ENCODE results near the gene SPATA19. TPM values are rescaled to one million over a fixed set of nuclear protein-coding genes. Genes with fewer than 3 reads are reported as not detected.

Gene SPATA19
- polyA plus RNA-seq, 2 of the 4 experiments (the other 2 are of a cell fraction): not detected

DNA sequence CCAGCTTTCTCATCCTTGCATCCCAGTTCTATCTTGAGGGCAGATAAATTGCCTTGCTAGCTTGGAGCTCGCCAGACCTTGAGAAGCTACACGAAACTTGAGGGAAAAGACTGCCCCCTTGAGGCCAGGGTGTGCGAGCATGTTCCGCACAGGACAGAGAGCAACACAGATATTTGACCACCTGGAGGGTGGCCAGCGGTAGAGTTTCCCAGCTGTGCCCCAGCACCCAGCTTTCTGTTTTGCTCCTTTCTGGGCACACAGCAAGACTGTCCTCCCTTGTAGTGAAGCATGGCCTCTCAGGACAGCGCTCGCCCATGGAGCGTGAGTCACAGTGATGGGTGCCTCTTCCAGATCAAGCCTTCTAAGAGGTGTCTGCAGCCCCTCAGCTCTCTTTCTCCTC is 23.5 kb downstream of the SPATA19 start:
- Histone ChIP-seq H3K9me3 (no peaks in the 10 kb centered on the region), H3K27ac (no peak overlapping the region), H3K4me3 (no peak overlapping the region), H3K4me1 (no peaks in the 10 kb centered on the region), H3K4me2 (no peak overlapping the region)
- no peak for FAIRE-seq
- POLR2A ChIA-PET: no interaction called here
- CTCF ChIA-PET: interaction anchor here (0.7 to 1.2 kb wide), 2 partner anchors 14 to 688 kb away, joined by 3 read pairs; no protein-coding TSS in a partner anchor
- 3% methylated on average over 8 of the region's 8 CpGs for WGBS (ENCODE audit: missing lambda C conversion rate)
- ATAC-seq: peak; percentile 64 to 88; a peak in 4 of 6 replicates
- TF ChIP-seq ZNF302 (CRISPR knock-in tag; IDR thresholded peaks at IDR 0.05) (no peak), CTCF (IDR thresholded peaks at IDR 0.05) (peak; percentile 30), RAD21 (conservative IDR thresholded peaks at IDR 0.05 in 1 of 2, IDR thresholded peaks at IDR 0.05 in 1 of 2) (peak; percentile 20 to 48; a peak in 2 of 5 replicates), CBX2 (IDR thresholded peaks at IDR 0.05; ENCODE audit: borderline replicate concordance, low read depth) (no peak), MYC (IDR thresholded peaks at IDR 0.05; ENCODE audit: borderline replicate concordance, low read length) (no peak)
- TF ChIP-seq, protein P1, sequence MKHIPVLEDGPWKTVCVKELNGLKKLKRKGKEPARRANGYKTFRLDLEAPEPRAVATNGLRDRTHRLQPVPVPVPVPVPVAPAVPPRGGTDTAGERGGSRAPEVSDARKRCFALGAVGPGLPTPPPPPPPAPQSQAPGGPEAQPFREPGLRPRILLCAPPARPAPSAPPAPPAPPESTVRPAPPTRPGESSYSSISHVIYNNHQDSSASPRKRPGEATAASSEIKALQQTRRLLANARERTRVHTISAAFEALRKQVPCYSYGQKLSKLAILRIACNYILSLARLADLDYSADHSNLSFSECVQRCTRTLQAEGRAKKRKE (CRISPR knock-in tag; IDR thresholded peaks at IDR 0.05; ENCODE audit: low read depth): no peak
- peak; percentile 20 to 47 for DNase-seq (ENCODE audit: low read depth in 1 of 2, low spot score in 1 of 2)

GRCh38 chr11:133819746-133820315 is 25.5 kb downstream of the SPATA19 start:
- FAIRE-seq: no peak

DNA sequence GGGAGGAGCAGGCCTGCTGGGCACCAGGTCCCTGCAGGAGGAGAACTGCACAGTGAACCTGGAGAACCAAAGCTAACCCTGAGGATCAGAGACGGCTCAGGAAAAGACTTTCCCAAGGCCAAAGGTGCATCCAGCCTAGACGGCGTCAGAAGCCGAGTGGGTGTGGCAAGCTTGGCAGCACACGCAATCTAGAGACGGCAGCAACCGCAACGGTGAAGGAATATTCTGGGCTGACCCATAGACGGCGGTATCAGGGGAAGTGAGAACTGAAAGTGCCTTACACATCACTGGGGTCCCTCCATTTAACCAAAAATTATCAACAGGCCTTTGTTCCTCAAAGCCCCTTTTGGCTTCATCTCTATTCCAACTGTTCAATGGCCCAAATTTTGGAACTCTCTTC is 26.2 kb downstream of the SPATA19 start:
- 50% methylated on average over 10 of the region's 10 CpGs for WGBS (ENCODE audit: missing lambda C conversion rate)
- no peak for FAIRE-seq
- no peak for TF ChIP-seq HOXB13 (CRISPR knock-in tag; IDR thresholded peaks at IDR 0.05; ENCODE audit: low read depth)

More at GRCh38 chr11:133819746-133820315, 25.5 kb downstream of the SPATA19 start:
- ATAC-seq (no peak), DNase-seq (ENCODE audit: low read depth in 1 of 2, low spot score in 1 of 2) (no peak)
- CTCF ChIA-PET: no interaction called here
- Histone ChIP-seq H3K4me1 (no peaks in the 10 kb centered on the region), H3K4me3 (no peak overlapping the region), H3K9me3 (no peaks in the 10 kb centered on the region), H3K4me2 (no peak overlapping the region), H3K27ac (no peak overlapping the region)
- POLR2A ChIA-PET: no interaction called here
- TF ChIP-seq HOXB5 (CRISPR knock-in tag; IDR thresholded peaks at IDR 0.05) (no peak), SREBF2 (IDR thresholded peaks at IDR 0.05) (no peak), EHF (CRISPR knock-in tag; IDR thresholded peaks at IDR 0.05) (no peak), PHF8 (IDR thresholded peaks at IDR 0.05; ENCODE audit: borderline replicate concordance, low read depth) (no peak), MAX (IDR thresholded peaks at IDR 0.05) (no peak), NR3C1 (IDR thresholded peaks at IDR 0.05) (no peak)
- TF ChIP-seq, protein P2, sequence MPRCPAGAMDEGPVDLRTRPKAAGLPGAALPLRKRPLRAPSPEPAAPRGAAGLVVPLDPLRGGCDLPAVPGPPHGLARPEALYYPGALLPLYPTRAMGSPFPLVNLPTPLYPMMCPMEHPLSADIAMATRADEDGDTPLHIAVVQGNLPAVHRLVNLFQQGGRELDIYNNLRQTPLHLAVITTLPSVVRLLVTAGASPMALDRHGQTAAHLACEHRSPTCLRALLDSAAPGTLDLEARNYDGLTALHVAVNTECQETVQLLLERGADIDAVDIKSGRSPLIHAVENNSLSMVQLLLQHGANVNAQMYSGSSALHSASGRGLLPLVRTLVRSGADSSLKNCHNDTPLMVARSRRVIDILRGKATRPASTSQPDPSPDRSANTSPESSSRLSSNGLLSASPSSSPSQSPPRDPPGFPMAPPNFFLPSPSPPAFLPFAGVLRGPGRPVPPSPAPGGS (IDR thresholded peaks at IDR 0.05): no peak
- 10% methylated on average over 6 of the region's 6 CpGs for WGBS (ENCODE audit: missing lambda C conversion rate)

GRCh38 chr11:133818302-133818701 is 27.0 kb downstream of the SPATA19 start:
- WGBS (ENCODE audit: missing lambda C conversion rate): 28% methylated on average over 11 of the region's 12 CpGs
- CTCF ChIA-PET: no interaction called here
- Histone ChIP-seq H3K27ac (no peak overlapping the region), H3K4me1 (no peaks in the 10 kb centered on the region), H3K4me2 (no peak overlapping the region), H3K4me3 (no peak overlapping the region), H3K9me3 (no peaks in the 10 kb centered on the region)
- DNase-seq (ENCODE audit: low read depth in 1 of 2, low spot score in 1 of 2): no peak
- FAIRE-seq: no peak
- no peak for ATAC-seq
- POLR2A ChIA-PET: no interaction called here
- TF ChIP-seq HOXB5 (CRISPR knock-in tag; IDR thresholded peaks at IDR 0.05): no peak
- no peak for TF ChIP-seq FOSL2 (IDR thresholded peaks at IDR 0.05)
- no peak for TF ChIP-seq FOSL2 (CRISPR knock-in tag; IDR thresholded peaks at IDR 0.05)
- no peak for TF ChIP-seq NFE2L2 (conservative IDR thresholded peaks at IDR 0.05; ENCODE audit: low read length)
- no peak for TF ChIP-seq MAZ (IDR thresholded peaks at IDR 0.05; ENCODE audit: borderline replicate concordance, low read depth, low read length)
- TF ChIP-seq MYC (IDR thresholded peaks at IDR 0.05; ENCODE audit: borderline replicate concordance, low read length): no peak
- no peak for TF ChIP-seq POLR2AphosphoS2 (conservative IDR thresholded peaks at IDR 0.05; ENCODE audit: low read length)
- TF ChIP-seq KDM1A (IDR thresholded peaks at IDR 0.05; ENCODE audit: low read depth): no peak
- TF ChIP-seq JUNB (IDR thresholded peaks at IDR 0.05): no peak
- TF ChIP-seq FOSB (CRISPR knock-in tag; IDR thresholded peaks at IDR 0.05): no peak
- no peak for TF ChIP-seq ZFP36 (IDR thresholded peaks at IDR 0.05; ENCODE audit: borderline replicate concordance, partially characterized antibody)
- no peak for TF ChIP-seq BHLHE40 (IDR thresholded peaks at IDR 0.05; ENCODE audit: low read depth, low read length)
- no peak for TF ChIP-seq PHF8 (IDR thresholded peaks at IDR 0.05; ENCODE audit: borderline replicate concordance, low read depth)

More for the DNA sequence above, 26.2 kb downstream of the SPATA19 start:
- no peak for ATAC-seq
- Histone ChIP-seq H3K4me3 (no peak overlapping the region), H3K9me3 (no peaks in the 10 kb centered on the region), H3K4me2 (no peak overlapping the region), H3K4me1 (no peaks in the 10 kb centered on the region), H3K27ac (no peak overlapping the region)
- ChIA-PET POLR2A (no interaction called here), CTCF (no interaction called here)
- DNase-seq (ENCODE audit: low read depth in 1 of 2, low spot score in 1 of 2): no peak

Measured in A549 (cell line).